HG02840 (cell line): Measurements from ENCODE around the gene ISCA1.
"Not testable (repeated sequence)": the region's sequence is repeated elsewhere in the genome, so short reads cannot be mapped to it uniquely, and the experiment has no call there.

Experiments used
- ATAC-seq: cut with Tn5 transposase; IDR thresholded peaks from one replicate; pipeline ENCODE4 v1.9.1; 2021; ENCODE audit warnings: mild to moderate bottlenecking, moderate library complexity, moderate number of reproducible peaks; ENCODE audit not compliant: unreplicated experiment, low FRiP score

Gene ISCA1

DNA sequence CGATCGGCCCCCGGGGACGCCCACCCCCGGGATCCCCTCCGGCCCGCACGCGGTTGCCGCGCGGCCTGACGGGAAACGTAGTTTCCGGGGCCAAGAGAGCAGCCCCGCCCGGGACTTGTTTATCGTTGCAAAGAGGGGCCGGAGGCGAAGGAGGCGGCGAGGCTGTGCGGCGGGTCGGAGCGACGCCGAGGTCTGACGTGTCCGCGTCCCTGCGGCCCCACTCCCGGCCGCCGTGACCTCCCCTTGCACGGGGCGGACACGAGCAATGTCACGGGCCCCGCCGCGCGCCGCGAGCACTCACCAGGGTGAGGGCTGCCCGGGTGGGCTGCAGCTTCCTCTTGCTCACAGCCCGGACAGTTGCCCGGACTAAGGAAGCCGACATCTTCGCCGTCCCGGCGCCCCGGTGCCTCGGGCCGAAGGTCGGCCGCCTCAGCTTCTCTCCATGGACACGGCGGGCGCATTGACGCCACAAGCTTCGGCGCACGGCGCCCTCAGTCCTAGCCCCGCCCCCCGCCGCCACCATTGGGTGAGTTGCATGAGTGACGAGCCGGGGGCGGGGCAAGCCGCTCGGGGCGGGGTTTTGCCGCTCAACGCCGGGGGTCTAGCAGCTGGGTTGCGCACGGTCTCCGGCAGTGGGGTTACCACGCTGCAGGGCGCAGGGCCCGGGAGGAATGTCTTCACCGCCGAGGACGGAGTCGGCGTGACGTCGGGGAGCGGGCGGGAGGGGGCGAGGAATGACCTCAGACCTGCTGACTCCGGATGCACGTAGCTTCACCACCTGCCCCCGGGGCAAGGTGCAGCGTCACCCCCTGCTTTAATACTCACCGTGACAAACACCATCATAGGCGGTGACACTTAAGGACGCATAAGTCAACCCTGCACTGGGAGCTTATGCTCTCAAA lies at the start of gene ISCA1:
ISCA1 (minus strand) TSS at position 462 of the 902 bp plus-strand sequence; CDS start at position 382, 80 bp downstream.
- ATAC-seq, result peak; percentile 81

DNA sequence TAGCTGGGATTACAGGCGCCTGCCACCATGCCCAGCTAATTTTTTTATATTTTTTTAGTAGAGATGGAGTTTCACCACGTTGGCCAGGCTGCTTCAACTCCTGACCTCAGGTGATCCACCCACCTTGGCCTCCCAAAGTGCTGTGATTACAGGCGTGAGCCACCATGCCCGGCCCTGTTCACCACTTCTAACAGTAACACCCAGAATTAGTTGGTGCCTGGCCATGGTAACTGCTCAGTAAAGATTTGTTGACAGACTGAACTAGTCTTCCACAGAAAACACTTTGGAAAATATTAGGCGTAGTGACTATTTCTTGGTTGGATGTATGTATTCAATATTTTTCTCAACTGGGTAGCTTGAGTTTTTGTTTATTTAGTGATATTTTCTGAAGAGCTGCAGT lies 47.8 kb upstream of the ISCA1 start:
- ATAC-seq, result no peak

DNA sequence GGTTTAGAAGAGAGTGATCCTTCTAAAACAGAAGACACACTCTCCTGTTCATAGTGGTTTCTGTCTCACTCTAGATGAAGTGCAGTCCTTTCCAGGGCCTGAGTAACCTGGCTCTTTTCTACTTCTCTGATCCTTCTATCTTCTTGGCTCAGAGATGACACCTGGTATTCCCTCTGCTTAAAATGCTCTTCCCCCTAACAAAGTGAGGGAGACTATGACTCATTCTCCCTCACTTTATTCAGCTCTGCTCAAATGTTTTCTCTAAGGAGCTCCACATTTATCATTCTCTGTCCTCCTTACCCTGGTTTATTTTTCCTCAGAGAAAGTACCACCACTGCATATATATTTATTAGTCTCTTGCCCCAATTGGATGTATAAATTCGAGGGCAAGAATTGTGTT lies 47.3 kb upstream of the ISCA1 start:
- no peak for ATAC-seq

DNA sequence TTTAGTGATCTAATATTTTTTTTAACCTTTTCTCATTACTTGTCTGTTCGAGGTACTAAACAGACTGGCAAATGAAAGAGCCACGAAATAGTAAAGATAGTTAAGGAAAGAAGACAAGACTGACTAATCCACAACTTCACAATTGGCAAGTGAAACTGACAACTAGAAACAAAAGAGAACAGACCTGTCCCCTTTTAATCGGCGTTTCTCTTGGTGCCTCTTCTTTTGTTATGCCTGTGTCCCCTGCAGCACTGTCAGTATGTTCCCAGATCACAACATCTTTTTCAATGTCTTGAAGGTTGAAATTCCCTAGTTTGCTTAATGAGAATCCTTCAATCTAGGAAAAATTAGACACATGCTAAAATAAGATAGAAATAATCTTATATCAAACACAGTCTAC lies 45.8 kb upstream of the ISCA1 start:
- no peak for ATAC-seq

DNA sequence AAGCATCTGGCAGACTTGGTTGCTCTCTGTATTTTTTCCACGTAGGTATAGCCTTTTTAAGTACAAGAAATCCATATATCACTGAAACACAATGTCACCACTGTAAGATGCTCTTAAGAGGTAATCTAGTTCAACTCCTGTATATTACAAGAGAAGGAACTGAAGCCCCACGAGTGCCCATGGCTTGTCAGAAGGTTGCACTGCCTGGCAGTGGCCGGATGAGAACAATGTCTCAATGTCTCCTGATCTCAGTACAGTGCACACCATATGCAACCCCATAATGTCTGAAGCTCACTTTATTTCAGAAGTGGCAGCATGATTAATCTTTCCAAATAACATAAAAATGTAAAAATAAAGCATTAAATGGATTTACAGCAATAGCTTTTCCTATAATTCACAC lies 44.2 kb upstream of the ISCA1 start:
- ATAC-seq, result no peak

DNA sequence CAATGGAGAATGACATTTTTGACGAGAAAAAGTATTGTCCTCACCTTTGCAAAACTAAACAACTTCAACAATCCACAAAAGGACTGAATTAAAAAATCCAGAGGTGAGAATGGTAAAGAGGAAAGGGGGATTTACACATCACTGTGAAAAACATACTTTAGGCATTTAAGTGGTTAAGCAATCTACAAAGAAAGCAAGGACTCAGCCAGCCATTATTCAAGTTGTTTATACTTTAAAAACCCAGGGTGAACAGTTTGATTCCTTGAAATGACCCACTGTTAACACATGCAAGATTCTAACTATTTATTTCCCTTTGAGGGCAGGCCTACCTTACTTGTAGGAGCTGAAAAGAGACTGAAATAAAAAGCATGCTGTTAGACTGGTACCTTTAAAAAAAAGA lies 42.6 kb upstream of the ISCA1 start:
- no peak for ATAC-seq

DNA sequence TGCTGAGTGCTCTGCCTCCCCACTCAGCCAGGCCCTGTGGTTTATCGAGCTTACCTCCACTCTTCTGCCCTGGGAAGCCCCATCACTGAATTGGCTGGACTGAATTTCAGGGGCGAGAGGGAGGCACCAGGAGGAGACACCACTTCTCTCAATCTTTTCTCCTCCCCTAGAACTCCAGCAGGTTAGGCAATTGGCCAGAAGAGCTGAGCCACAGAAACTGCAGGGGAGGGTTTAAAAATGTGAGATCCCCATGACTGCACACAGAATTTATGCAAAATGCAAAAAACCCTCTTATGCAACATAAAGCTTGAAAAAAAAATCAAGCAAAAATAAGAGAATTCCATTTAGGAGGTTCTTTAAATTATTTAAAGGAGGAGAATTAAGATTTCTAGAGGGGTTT lies 42.0 kb upstream of the ISCA1 start:
- ATAC-seq, result no peak

DNA sequence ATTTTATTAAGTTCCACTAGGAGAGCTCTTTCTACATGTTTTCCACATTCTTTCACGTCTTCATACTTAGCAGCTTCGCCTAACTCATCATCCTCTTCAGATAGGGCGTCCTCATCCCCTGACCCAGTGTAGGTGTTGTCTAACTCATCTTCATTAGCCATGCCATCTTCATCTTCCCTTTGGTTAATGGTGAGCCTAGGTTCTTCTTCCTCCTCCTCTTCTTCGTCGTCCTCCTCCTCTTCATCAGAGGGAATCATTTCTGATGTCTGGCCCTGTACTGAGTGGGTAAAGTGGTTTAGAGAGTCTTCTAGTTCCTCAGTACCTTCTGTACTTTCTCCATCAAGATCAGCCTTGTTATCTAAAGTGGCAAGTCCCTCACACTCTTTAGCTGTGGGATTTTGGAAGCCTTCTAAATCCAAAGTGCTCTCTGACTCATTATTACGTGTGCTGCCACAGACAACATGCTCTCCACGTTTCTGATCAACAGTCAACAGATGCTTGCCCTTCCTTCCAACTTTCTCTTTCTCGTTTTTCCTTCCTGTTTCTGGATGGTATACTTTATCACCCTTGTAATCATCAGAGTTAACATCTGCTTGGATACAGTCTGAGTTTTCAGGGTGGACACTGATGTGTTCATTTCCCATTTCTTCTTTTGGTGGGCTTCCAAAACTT lies 40.8 kb upstream of the ISCA1 start:
- ATAC-seq, result no peak

DNA sequence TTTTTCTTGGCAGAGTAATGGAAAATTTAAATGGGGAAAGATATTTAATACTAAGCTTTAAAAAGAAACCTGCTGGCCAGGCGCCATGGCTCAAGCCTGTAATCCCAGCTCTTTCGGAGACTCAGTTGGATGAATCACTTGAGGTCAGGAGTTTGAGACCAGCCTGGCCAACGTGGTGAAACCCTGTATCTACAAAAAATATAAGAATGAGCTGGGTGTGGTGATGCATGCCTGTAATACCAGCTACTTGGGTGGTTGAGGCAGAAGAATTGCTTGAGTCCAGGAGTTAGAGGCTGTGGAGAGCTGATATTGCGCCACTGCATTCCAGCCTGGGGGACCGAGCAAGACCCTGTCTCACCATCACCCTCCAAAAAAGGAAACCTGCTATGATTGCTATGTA lies 39.0 kb upstream of the ISCA1 start:
- no peak for ATAC-seq

DNA sequence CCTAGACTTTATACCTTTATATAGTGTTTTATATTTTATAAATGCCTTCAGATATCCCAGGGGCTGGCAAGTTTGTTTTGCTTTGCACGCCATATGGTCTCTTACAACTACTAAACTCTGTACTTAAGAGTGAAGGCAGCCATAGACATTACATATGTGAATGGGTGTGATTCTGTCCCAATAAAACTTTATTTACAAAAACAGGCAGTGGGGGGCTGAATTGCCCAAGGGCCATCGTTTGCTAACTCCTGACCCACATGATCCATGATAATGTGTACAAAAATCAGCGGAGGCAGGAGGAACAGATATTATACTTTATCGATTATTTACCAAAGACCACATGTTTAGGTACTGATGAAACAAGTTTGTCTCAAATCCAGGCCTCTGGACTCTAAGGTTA lies 35.8 kb upstream of the ISCA1 start:
- ATAC-seq, result no peak

DNA sequence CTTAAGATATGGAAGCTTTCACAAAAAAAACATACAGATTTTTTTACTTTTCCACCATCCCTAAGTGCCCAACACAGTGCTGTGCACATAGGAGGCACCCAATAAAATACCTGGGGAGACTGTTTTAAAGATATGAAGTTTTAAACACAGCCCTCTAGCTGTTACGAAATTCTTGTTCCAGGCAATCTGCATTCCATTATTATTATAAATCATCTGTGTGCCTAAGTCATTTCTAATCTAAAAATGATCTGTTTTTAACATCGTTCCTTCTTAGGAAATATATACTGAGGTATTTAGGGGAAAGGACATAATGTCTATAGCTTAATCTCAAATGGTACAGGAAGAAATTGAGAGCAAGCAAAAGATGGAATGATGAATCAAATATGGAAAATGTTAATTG lies 32.7 kb upstream of the ISCA1 start:
- no peak for ATAC-seq

DNA sequence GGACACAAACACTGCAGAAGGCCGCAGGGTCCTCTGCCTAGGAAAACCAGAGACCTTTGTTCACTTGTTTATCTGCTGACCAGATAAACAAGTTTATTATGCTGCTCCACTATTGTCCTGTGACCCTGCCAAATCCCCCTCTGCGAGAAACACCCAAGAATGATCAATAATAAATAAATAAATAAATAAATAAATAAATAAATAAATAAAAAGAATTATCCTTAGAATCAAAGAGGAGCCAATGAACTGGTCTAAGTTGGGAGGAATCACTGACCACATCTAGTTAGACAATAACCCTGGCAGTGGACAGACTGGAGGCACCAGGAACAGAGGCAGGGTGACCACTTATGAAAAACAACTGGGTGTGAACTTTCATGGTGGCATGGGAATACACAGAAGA lies 30.6 kb upstream of the ISCA1 start:
- ATAC-seq, result not testable (repeated sequence)

DNA sequence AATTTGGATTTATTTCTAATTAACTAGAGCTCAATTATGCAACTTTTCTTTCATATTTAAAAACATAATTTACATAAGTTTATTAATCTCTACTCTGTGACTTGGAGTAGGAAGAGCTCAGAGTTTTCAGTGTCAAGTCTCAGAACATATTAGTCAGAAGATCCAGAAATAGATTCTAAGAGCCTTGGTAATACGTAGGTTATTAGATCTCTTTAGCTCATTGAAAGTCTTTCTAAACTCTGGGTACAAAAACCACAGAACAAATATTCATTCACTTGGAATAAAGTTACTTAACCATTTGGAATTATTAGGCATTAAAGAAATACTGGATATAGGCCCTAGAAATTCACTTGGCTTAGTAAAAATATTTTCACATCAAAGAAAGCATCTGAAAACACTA lies 26.3 kb upstream of the ISCA1 start:
- ATAC-seq, result no peak

DNA sequence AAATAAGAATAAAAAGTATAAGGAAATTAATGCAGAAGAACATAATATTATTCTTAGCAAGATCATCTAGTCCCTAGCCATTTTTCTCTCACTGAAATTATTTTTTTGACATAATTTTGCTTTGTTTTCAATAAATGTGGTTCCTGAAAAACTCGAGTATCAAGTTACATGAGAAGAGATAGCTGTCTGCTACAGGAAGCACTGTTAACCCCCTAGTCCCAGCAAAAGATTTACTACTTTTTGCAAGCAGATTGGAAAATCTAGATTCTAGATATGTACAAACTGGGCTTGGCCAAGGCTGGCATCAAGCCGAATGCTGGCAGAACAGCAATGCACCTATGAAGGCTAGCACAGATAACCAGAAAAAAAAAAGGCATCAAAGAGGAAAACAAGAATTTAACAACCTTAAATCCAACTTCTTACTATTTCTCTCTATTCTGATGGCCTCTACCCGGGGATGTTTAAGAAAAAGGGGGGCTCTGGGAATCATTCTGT lies 21.9 kb upstream of the ISCA1 start:
- ATAC-seq, result no peak

DNA sequence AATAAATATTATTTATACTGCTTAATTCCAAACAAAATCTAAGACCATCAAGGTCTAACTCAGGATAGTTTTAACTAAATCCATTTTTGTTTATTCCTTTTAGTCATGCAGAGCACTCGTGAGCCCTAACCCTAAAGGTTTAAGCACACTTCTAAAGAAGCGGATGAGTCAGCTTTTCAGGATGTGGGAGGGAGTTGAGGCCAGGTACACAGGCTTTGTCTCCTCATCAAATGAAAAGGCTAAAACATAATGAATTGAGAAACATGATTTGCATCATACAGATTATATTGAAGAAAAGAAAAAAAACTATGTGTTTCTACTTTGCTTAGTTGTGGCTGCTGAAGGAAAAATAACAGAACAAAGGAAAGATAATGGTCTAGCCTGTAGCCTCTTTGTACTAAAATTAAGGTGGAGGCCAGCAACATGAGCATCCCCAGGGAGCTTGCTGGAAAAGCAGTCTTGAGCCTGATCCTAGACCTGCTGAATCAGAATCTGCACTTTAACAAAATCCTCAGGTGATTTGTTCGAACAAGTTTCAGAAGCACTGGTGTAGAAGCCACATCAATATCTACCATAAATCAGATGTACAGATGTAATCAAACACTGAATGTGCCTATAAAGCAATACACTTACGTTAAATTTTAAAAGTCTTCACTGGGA lies 21.1 kb upstream of the ISCA1 start:
- ATAC-seq, result no peak

DNA sequence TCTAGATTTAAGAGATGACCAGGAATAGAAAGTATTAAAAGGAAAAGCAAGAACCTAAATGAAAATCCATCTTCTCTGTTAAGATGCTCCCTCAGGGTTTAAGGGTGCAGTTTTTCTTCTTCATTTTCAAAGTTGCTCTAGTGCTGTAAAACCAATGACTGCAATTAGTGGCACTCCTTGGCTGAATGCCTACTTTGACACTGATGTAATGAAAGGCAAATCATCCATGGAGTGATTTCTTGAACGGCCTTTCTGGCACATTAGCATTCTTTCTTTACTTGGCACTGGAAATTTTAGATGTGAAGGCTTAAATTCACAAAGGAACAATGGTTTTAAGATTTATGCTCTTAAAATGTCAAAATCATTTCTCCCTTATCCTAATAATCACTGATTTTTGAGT lies 19.3 kb upstream of the ISCA1 start:
- no peak for ATAC-seq

DNA sequence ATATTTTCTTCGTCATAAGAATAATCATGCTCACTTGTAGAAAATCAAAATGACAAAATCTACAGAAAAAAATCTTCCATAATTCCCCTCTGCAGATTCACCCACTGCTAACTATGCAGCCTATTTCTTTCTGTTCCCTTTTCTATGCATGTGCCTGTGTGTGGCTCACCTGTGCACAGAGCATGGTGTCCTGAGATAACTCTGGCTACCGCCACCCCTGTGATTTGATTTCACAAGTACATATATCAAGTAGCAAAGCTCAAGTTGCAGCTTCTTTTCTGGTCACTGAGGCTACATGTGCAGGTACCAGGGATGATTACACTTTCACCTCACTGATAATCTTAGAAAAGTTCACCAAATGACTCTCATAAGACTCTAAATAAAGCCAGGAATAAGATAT lies 18.4 kb upstream of the ISCA1 start:
- no peak for ATAC-seq

DNA sequence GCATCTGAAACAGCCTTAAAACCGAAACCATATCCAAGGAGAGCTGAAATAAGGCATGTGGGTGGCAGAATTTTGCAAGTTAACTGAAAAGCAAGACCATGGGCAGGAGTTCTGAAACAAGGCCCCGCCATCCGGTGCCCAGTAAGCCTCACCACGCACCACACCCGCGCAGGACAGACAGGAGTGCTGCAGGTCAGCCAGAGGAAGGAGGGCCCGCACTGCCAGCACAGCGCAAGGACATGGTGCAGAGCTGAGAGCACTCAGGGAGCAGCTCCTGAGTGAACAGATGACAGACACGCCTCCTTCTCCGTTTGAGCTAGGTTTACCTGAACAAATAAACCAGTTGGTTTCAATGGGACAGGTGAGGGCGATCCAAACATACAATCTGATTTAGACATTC lies 16.5 kb upstream of the ISCA1 start:
- no peak for ATAC-seq

DNA sequence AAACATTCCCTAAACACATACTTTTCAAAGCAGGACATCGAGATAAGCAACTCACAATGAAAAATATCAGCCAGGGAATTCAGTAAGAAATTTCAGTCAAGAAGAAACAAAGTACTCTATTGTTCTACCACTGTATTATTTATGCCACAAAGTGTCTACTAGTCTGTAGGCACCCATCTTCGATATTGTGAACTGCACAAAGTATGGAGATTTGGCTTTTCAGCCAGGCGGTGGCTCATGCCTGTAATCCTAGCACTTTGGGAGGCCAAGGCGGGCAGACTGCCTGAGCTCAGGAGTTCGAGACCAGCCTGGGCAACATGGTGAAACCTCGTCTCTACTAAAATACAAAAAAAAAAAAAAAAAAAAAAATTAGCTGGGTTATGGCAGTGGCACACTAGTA lies 8.0 kb upstream of the ISCA1 start:
- ATAC-seq, result not testable (repeated sequence)

DNA sequence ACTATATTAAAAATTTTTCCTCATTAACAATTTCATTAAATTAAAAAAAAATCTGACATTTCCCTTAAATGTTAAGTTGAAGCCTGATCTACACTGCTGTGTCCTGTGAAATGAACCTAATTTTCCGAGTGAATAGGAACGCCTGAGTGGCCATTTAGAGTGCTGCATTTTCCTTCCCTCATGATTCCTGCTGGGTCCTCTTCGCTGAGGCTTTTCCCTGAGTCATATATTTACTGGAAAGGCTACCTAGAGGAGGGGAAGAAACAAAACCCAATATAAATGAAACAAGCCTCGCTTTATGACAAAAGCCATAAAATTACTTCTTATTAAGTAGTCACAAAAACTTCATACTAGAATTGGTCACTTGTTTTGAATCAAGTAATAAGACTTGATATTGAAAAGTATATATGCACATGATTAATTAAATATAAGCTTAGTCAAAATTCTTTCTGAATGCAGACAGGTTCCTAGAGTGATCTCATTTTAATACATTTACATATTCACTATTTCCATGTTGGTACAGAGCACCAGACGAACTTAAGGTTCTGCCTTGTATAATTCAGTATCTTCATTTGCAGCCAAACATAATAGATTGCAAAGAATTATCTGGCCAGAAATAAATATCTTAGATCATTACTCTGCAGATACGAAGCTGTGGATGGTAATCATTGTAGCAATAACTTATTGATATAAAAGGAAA lies 6.3 kb upstream of the ISCA1 start:
- no peak for ATAC-seq

DNA sequence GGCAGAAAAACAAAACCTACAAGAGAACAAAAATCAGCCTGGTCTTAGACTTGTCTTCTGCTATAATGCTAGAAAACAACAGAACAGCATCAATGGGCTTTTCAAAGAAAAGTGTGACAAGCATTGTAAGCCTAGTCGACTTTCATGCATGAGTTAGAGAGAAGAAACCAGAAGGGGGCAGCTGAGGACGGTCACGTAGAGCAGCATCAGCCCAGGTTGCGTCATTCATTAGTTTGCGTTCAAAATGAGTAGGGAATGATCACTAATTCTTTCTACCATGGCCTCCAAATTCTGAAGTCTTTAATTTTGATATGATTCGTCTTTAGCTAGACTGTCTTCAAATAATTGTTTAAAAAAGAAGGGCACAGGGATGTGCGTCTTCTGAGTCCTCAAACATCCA lies 4.7 kb upstream of the ISCA1 start:
- ATAC-seq, result no peak
